HG03097 (cell line): ENCODE measurements around the gene QRICH2.
"Not testable (repeated sequence)": the region's sequence is repeated elsewhere in the genome, so short reads cannot be mapped to it uniquely, and the experiment has no call there.

ENCODE experiments used
- ATAC-seq: cut with Tn5 transposase; IDR thresholded peaks from one replicate; pipeline ENCODE4 v1.9.1; 2021; ENCODE audit not compliant: unreplicated experiment, low FRiP score

The QRICH2 gene

DNA sequence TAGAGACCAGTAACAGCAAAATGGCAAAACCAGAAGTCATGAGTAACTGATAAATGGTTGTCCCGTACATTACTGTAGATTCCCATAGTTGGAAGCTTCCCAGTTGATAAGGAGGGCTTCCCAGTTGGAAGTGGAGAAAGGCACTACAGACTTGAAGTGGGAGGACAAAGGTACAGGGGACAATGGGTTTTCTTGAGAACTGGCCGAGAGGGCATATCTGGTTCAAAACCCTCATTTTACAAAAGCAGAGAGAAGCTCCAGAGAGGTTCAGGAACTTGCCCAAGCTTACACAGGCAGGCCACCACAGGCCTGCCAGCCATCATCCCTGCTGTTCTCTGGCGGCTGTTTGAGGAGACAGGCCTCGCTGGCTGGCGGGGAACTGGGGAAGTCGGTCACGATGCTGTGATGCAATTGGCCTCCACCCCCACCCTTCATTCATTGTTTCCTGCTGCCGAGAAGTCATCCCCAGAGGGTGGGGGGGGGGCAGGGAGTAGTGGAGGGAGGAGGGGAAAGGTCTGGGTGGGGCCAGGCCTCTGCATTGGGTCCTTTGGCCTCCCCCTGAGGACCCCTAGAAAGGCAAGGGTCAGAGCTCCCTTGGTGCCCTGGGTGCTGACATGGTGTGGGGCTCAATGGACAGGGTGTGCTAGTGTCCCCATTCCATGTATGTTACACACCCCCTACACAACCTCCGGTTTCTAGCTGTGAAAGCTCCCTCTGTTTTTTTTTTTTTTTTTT is 39.9 kb downstream of the QRICH2 start:
- no peak for ATAC-seq

DNA sequence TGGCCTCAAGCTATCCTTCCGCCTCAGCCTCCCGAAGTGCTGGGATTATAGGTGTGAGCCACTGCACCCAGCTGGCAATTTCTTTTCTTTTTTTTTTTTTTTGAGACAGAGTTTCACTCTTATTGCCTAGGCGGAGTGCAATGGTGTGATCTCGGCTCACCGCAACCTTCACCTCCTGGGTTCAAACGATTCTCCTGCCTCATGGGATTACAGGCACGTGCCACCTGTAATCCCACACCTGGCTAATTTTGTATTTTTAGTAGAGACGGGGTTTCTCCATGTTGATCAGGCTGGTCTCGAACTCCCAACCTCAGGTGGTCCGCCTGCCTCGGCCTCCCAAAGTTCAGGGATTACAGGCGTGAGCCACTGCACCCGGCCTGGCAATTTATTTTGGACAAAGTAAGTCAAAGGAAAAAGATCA is 40.5 kb downstream of the QRICH2 start:
- ATAC-seq: not testable (repeated sequence)

DNA sequence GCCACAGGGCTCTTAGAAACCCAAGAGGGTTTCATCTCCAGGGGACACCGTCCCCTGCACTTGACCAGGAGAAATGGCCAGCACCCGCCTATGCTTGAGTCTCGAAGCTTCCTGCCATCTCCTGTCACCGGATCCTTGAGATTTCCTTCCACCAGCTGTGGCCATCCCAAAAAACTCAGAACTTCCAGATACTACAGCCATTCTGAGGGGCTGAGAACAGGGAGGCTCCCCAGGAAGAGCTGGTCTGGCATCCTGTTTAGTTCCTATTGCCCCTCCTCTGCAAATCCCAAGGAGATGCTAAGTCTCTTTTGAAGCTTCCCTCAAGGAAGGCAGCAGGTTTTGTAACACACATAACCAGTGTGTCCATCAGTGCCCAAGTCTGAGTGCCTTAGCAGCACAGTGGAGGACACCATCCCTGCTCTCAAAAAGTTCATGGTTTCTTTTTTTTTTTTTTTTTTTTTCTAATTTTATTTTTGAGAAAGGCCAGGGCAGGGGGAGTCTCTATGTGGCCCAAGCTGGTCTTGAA is 41.0 kb downstream of the QRICH2 start:
- no peak for ATAC-seq

DNA sequence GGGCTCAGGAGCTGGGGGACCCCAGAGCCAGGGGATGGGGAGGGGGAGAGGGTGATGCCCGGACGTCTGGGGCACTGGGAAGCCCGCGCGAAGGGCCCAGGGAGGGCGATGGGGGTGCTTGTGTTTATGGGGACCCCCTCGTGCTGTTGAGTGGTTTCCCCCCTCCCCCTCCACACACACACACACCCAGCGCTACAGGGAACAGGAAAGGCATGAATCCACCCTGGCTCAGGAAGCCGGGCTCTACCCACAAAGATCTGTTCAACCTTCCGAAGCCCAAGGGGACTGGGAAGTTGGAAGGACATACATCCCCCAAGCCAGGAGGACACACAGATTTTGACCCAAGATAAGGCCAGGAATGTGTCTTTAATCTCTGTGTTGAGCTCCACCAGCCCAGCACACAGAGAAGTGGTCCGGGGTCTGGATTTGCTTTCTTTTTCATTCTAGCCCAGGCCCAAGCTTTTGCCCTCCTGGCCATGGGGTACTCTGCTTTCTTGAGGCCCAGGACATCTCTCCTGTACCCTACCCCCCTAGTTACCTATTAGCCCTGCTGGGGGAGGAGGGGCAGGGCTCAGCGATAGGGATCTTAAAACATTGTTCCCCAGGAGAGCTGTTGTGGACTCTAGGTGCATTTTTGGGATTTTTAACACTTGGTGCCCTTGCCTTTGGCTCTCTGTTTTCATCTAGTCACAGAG is 41.7 kb downstream of the QRICH2 start:
- ATAC-seq: no peak

DNA sequence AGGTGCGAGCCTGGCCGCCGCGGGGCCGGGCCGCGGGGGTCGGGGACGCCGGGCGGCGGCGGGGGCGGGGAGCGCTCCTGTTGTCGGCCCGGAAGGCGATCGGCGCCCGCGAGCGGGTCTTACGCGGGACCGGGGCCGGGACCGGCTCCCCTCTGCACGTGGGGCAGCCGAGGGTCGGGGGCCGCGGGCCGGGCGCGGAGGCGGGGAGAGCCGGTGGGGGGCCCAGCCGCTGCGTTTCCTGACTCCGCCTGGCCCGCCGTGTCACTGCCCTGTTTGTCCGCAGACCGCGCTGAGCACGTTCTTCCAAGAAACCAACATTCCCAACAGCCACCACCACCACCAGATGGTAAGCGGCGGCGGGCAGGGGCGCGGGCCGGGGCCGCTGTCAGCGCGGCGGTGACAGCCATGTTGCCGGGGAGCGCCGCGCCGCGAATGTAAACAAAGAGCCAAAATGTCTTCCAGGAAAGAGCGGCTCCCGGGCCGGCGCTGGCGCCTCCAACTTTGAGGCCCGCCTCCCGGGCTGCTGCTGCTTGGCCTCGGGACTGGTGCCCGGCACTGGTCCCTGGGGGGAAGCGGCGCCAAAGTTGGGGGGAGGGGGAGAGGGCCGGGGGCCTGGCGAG is 42.3 kb downstream of the QRICH2 start:
- no peak for ATAC-seq

DNA sequence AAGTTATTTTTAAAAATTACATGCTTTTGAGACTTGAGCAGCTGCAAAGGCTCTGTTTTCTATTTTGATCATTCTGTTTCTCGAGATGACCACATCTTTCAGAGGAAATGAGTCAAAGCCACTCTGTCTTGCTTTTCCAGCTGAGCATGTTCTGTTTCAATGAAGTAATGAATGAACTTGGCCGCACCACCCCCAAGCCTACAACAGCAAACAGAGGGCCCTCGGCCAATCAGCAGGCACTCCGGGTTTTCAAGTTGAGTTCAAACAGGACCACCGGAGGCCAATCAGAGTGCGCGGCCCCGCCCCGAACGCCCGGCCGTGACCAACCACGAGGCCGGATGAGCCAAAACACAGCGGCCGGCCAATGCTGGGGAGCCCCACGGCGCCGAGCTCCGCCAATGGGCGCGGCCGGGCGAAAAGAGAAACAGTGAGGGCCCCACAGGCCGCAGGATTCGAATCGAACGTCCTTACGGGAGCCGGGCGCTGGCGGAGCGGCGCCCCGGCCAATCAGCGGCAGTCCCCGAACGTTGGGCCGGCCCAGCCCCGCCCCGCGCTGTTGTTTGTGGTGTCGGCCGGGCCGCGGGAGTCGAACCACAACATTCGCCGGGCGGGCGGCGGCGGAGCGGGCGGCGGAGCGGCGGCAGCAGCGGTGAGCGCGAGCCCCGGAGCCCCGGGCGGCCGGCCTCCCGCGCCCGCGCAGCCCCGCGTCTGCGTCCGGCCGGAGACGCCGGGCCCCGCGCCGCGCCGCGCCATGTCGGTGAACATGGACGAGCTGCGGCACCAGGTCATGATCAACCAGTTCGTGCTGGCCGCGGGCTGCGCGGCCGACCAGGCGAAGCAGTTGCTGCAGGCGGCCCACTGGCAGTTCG is 43.1 kb downstream of the QRICH2 start, which contains the start of gene UBALD2:
Gene UBALD2 (plus strand): TSS at position 594 of the 869 bp plus-strand sequence. CDS start 158 bp downstream, at position 752.
- ATAC-seq: peak; percentile 63

DNA sequence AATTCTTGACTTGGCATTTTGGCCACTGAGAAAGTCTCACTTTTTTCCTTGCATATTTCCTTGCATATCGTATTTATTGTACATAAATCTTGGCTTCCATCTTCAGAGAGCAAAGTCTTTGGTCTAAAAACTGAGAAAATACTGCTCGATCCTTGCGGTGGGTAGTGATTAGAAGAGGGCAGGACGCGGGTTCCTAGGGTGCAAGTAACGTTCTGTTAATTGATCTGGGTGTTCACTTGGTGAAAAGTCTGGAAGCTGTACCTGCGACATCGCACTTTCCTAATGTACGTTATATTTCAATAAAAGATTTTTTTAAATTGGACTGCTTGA is 43.7 kb downstream of the QRICH2 start:
- no peak for ATAC-seq

DNA sequence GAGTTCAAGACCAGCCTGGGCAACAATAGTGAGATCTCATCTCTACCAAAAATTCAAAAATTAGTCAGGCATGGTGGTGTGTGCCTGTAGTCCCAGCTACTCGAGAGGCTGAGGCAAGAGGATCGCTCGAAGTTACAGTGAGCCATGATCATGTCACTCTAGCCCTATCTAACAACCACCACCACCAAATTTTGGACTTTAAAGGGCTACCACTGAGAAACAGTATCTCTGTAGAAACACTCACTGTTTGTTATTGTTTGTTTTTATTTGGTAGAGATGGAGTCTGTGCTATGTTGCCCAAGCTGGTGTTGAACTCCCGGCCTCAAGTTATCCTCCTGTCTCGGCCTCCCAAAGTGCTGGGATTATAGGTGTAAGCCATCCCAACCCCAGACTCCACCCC is 44.2 kb downstream of the QRICH2 start:
- ATAC-seq: no peak

DNA sequence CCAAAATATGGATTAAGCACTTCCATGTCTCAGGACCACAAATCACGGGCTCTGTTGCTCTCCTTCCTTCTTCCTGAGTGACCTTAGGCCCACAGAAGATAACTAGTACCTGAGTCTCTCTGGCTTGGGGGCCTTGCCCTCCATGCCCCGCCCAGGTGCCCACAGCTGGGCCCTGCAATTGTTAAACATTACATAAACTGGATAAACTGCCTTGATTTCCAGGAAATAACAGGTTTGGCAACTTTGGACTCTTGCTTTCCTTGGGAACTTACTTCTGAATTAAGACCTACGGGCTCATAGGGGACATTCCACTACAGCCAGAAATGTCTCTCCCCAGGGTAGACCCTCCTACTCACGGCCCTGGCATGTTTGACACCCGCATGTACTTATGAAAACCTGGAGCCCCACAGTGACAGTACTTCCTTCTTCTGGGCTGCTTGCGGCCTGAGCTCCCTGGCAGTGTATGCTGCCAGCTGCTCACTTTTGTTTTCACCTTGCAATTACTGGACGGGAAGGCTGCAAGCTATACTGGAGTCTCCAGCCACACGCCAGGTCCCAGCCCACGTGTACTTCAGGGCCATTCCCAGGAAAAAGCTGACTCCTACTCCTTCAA is 45.2 kb downstream of the QRICH2 start:
- ATAC-seq: no peak

DNA sequence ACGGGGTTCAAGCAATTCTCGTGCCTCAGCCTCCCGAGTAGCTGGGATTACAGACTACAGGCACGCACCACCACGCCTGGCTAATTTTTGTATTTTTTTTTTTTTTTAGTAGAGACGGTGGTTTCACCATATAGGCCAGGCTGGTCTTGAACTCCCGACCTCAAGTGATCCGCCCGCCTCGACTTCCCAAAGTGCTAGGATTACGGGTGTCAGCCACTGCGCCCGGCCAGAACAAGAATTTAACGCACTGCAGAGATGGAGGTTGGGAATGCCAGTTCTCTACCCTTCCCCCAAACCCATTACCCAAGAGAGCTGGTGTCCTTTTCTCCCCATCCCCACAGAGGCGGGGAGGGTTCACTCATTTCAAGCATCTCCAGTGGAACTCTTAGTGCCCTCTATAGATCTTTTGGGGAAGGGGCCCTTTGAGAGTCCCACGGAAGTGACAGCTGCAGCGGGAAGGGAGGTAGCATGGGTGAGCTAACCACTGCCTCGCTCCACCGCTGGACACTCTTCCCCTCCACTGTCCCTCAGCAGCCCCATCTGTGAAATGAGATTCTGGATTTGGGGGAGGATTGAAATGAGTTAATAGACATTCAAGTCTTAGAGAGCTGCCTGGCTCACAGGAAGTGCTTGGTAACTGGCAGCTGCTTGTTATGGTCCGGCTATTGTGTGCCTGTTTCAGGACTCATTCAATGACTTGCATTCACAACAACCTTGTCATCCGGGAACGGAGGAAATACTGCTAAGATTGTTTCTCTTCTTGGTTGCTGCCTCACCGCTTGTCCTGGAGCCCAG is 46.5 kb downstream of the QRICH2 start:
- ATAC-seq: no peak

DNA sequence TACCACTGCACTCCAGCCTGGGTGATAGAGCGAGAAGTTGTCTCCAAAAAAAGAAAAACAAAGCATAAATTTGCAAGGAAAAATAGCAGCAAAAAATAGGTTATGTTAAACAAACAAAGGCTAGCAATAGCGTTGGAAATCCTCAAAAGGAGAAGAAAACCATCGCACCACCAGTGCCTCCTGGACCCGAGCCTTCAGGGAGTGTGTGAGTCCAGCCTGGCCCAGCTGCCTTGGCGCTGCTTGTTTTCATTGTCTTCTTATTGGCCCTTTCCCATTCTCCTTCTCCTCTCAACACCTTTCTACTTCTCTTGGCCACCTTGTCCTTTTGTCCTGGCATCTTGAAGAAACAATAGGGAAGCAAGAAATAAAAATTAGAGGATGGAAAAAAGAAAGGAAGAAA is 47.4 kb downstream of the QRICH2 start:
- ATAC-seq: no peak

DNA sequence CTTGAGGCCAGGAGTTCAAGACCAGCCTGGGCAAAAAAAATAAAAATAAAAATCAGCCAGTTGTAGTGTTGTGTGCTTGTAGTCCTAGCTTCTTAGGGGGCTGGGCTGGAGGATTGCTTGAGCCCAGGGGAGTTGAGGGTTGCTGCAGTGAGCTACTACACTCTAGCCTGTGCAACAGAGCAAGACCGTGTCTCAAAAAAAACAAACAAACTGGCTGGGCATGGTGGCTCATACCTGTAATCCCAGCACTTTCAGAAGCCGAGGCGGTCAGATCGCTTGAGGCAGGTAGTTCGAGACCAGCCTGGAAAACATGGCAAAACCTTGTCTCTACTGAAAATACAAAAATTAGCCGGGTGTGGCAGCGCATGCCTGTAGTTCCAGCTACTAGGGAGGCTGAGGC is 47.9 kb downstream of the QRICH2 start:
- ATAC-seq: no peak

DNA sequence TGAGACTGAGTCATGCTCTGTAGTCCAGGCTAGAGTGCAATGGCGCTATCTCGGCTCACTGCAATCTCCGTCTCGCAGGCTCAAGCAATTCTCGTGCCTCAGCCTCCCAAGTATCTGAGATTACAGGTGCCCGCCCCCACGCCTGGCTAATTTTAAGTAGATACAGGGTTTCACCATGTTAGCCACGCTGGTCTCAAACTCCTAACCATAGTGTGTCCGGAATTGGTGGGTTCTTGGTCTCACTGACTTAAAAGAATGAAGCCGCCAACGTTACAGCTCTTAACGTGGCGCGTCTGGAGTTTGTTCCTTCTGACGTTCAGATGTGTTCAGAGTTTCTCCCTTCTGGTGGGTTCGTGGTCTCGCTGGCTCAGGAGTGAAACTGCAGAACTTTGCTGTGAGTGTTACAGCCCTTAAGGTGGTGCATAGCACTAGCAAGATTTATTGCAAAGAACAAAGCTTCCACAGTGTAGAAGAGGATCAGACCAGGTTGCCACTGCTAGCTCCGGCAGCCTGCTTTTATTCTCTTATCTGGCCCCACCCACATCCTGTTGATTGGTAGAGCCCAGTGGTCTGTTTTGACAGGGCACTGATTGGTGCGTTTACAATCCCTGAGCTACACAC is 51.5 kb downstream of the QRICH2 start:
- not testable (repeated sequence) for ATAC-seq

DNA sequence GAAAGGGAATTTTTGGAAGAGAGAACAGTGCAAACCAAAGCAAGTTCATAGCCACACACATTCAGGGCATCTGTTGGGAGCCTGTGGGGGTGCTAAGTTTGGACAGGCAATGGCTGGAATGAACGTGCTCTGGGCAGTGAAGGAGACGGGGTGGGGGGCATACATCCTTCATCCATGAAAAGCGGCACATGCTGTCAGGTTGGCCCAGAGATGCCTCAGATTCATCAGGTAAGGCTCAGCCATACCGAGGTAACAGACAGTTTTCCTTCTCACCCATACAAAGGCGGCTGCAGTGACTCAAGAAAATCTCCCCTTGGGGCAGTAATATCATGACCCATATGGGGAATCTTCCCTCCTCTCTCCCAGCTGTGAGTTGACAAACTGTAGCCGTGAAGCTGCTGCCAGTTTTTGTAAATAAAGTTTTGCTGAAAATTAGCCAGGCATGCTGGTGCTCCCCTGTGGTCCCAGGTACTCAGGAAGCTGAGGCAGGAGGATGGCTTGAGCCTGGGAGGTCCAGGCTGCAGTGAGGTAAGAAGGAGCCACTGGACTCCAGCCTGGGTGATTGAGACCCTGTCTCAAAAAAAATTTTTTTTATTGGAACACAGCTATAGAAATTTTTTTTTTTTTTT is 52.2 kb downstream of the QRICH2 start:
- no peak for ATAC-seq

DNA sequence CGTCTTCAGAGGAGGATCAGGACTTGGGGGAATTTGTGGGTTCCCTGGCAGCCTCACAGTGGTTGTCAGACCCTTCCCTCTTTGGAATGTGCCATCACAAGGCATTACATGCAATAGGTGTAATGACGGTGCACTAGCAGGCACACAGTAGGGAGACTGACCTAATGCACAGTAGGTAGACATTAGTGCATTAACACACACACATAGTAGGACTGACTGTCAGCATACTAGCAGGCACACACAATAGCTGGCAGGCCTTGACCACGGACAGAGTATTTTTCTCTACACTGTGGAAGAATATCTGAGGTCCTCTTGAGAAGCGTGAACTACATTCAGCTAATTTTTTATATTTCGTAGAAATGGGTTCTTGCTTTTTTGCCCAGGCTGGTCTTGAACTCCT is 53.8 kb downstream of the QRICH2 start:
- no peak for ATAC-seq

DNA sequence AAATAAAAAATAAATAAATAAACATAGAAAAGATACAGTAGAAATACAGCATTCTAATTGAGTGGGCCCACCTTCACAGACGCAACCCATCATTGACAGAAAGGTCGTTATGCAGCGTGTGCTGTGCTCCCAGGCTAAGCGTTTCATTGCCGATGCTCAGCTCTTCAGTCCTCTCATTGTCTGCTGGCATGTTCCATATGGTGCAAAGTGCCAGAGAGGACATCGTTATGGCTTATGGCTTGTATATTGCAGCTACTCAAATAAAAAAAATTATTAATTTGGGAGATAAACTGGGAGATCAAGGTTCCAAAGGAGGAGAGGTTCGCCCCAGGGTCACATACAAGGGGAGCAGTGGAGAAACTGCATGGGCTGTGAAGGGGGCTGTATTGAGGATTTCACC is 54.2 kb downstream of the QRICH2 start:
- no peak for ATAC-seq

DNA sequence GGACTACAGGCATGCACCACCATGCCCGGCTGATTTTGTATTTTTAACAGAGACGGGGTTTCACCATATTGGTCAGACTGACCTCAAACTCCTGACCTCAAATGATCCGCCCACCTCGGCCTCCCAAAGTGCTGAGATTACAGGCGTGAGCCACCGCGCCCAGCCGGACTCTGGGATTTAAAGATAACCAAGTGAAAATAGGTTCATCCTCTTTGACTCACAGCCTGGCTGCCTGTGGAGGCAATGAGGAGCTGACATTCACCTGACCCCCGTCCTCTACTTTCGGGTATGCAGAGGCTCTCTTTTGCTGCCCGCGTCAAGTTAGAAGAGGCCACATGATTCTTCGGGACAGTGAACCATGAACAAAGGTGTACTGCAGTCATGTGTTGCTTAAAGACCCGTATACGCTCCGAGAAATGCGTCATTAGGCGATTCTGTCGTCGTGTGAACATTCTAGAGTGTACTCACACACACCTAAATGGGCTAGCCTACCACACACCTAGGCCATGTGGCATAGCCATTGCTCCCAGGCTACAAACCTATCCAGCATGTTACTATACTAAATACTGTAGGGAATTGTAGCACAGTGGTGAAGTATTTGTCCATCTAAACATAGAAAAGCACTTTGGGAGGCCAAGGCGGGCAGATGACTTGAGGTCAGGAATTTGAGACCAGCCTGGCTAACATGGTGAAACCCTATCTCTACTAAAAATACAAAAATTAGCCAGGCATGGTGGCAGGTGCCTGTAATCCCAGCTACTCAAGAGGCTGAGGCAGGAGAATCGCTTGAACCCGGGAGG is 54.9 kb downstream of the QRICH2 start:
- ATAC-seq: not testable (repeated sequence)
